HEK293 (cell line): ENCODE results near the gene MAGI2.

Experiments
- CTCF ChIA-PET: fragments of 350-600 bp; formaldehyde crosslinking; extraction: SDS; loops from one replicate; lab custom pipeline; 2021; ENCODE audit warnings: antibody characterized with exemption; lab: Yijun Ruan, JAX
- POLR2A ChIA-PET: fragments of 300-600 bp; formaldehyde crosslinking; extraction: SDS; loops from one replicate; lab custom pipeline; 2020; ENCODE audit warnings: antibody characterized with exemption, inconsistent platforms; lab: Yijun Ruan, JAX
- H3K27ac ChIP-seq: fragments of 200-500 bp; sonication (Bioruptor generic); 2 replicates; pipeline ENCODE4 v1.5.1; 2014; ENCODE audit warnings: low read depth, low read length, control low read depth, inconsistent platforms; ENCODE audit errors: extremely low read depth
- H3K36me3 ChIP-seq, 2 experiments: fragments of 200-500 bp in 1 of 2; sonication (Bioruptor generic) in 1 of 2; 1 replicate in 1 of 2; 2 replicates in 1 of 2; pipeline ENCODE4 v1.5.1; 2014 to 2017; ENCODE audit warnings: inconsistent platforms in 2 of 2, low read length in 2 of 2; ENCODE audit not compliant: control insufficient read depth in 2 of 2, insufficient read depth in 1 of 2
- H3K4me1 ChIP-seq: fragments of 200-500 bp; sonication (Bioruptor generic); 2 replicates; pipeline ENCODE4 v1.5.1; 2014; ENCODE audit warnings: mild to moderate bottlenecking, low read length, inconsistent platforms; ENCODE audit not compliant: control insufficient read depth, insufficient read depth
- H3K4me3 ChIP-seq: 2 replicates; pipeline ENCODE4 v1.5.1; 2011; ENCODE audit warnings: low read depth, mild to moderate bottlenecking, control low read depth, low read length, moderate library complexity
- H3K9me3 ChIP-seq: fragments of 200-500 bp; sonication (Bioruptor generic); 2 replicates; pipeline ENCODE4 v1.5.1; 2014; ENCODE audit warnings: low read depth, low read length, inconsistent platforms; ENCODE audit not compliant: control insufficient read depth, insufficient read depth
- BCL11A ChIP-seq: fragments of 450-650 bp; formaldehyde crosslinking; IDR thresholded peaks from 2 replicates; pipeline ENCODE4 v1.5.1; 2016; ENCODE audit warnings: low read depth, missing biosample characterization, missing genetic modification characterization
- BCL6B ChIP-seq: fragments of 450-650 bp; formaldehyde crosslinking; IDR thresholded peaks from 2 replicates; pipeline ENCODE4 v1.5.1; 2017; ENCODE audit warnings: missing biosample characterization, missing genetic modification characterization
- EGR2 ChIP-seq: fragments of 450-650 bp; formaldehyde crosslinking; IDR thresholded peaks from 2 replicates; pipeline ENCODE4 v1.5.1; 2016; ENCODE audit warnings: low read depth, missing biosample characterization, missing genetic modification characterization
- HOXD13 ChIP-seq: sonication (generic); formaldehyde crosslinking; IDR thresholded peaks from 2 replicates; pipeline ENCODE4 v1.8.0; 2022; ENCODE audit warnings: missing genetic modification reagents, borderline replicate concordance
- KLF7 ChIP-seq: fragments of 450-650 bp; formaldehyde crosslinking; IDR thresholded peaks from 2 replicates; pipeline ENCODE4 v1.5.1; 2016; ENCODE audit warnings: missing biosample characterization, missing genetic modification characterization, borderline replicate concordance
- MEIS1 ChIP-seq: sonication (generic); formaldehyde crosslinking; IDR thresholded peaks from 2 replicates; pipeline ENCODE4 v1.8.1; 2022; ENCODE audit warnings: missing genetic modification reagents, mild to moderate bottlenecking, borderline replicate concordance
- OSR2 ChIP-seq: fragments of 450-650 bp; formaldehyde crosslinking; IDR thresholded peaks from 2 replicates; pipeline ENCODE4 v1.5.1; 2016; ENCODE audit warnings: missing biosample characterization, missing genetic modification characterization
- OVOL3 ChIP-seq: fragments of 450-650 bp; formaldehyde crosslinking; IDR thresholded peaks from 2 replicates; pipeline ENCODE4 v1.5.1; 2016; ENCODE audit warnings: missing biosample characterization, missing genetic modification characterization
- SP7 ChIP-seq: fragments of 450-650 bp; formaldehyde crosslinking; IDR thresholded peaks from 2 replicates; pipeline ENCODE4 v1.5.1; 2016; ENCODE audit warnings: missing biosample characterization, missing genetic modification characterization
- TCF7L2 ChIP-seq: IDR thresholded peaks from 2 replicates; pipeline ENCODE4 v1.6.1; 2011; ENCODE audit warnings: low read depth, mild to moderate bottlenecking, inconsistent platforms, low read length, moderate library complexity, borderline replicate concordance
- ZNF112 ChIP-seq: fragments of 450-650 bp; formaldehyde crosslinking; IDR thresholded peaks from 2 replicates; pipeline ENCODE4 v1.5.0; 2017; ENCODE audit warnings: missing biosample characterization, missing genetic modification characterization
- ZNF133 ChIP-seq: fragments of 450-650 bp; formaldehyde crosslinking; IDR thresholded peaks from 2 replicates; pipeline ENCODE4 v1.5.1; 2016; ENCODE audit warnings: missing biosample characterization, missing genetic modification characterization
- ZNF138 ChIP-seq: fragments of 450-650 bp; formaldehyde crosslinking; IDR thresholded peaks from 2 replicates; pipeline ENCODE4 v1.5.1; 2016; ENCODE audit warnings: missing biosample characterization, missing genetic modification characterization, borderline replicate concordance
- ZNF157 ChIP-seq: fragments of 450-650 bp; formaldehyde crosslinking; IDR thresholded peaks from 2 replicates; pipeline ENCODE4 v1.5.1; 2016; ENCODE audit warnings: missing biosample characterization, missing genetic modification characterization
- ZNF16 ChIP-seq: fragments of 450-650 bp; formaldehyde crosslinking; IDR thresholded peaks from 2 replicates; pipeline ENCODE4 v1.5.1; 2016; ENCODE audit warnings: low read depth, missing biosample characterization, missing genetic modification characterization
- ZNF274 ChIP-seq, 2 experiments: fragments of 200-500 bp in 1 of 2; fragments of 450-650 bp in 1 of 2; sonication (Bioruptor generic) in 1 of 2; formaldehyde crosslinking in 1 of 2; IDR thresholded peaks; 2 replicates each; pipeline versions ENCODE4 v1.5.1 to v1.6.1; 2014 to 2016; ENCODE audit warnings: borderline replicate concordance in 1 of 2, inconsistent platforms in 1 of 2, low read length in 1 of 2, missing biosample characterization in 1 of 2, missing genetic modification characterization in 1 of 2
- ZNF366 ChIP-seq: fragments of 450-650 bp; formaldehyde crosslinking; conservative IDR thresholded peaks from 2 replicates; pipeline ENCODE4 v1.5.1; 2016; ENCODE audit warnings: missing biosample characterization, missing genetic modification characterization
- ZNF394 ChIP-seq: fragments of 450-650 bp; formaldehyde crosslinking; IDR thresholded peaks from 2 replicates; pipeline ENCODE4 v1.5.1; 2016; ENCODE audit warnings: missing biosample characterization, missing genetic modification characterization, mild to moderate bottlenecking, moderate library complexity, borderline replicate concordance
- ZNF571 ChIP-seq: fragments of 450-650 bp; formaldehyde crosslinking; IDR thresholded peaks from 2 replicates; pipeline ENCODE4 v1.5.0; 2017; ENCODE audit warnings: missing biosample characterization, missing genetic modification characterization
- ZNF596 ChIP-seq: fragments of 450-650 bp; IDR thresholded peaks from 2 replicates; pipeline ENCODE4 v1.5.0; 2018; ENCODE audit warnings: missing biosample characterization, mild to moderate bottlenecking, missing genetic modification characterization, moderate library complexity
- ZNF707 ChIP-seq: fragments of 450-650 bp; formaldehyde crosslinking; IDR thresholded peaks from 2 replicates; pipeline ENCODE4 v1.5.1; 2016; ENCODE audit warnings: missing biosample characterization, missing genetic modification characterization
- ZNF777 ChIP-seq: fragments of 450-650 bp; formaldehyde crosslinking; IDR thresholded peaks from 2 replicates; pipeline ENCODE4 v1.5.1; 2017; ENCODE audit warnings: missing biosample characterization, missing genetic modification characterization, borderline replicate concordance
- ZXDB ChIP-seq: fragments of 450-650 bp; formaldehyde crosslinking; IDR thresholded peaks from 2 replicates; pipeline ENCODE4 v1.5.1; 2016; ENCODE audit warnings: missing biosample characterization, missing genetic modification characterization
- TF ChIP-seq, protein P1 (sequence below): fragments of 450-650 bp; IDR thresholded peaks from 2 replicates; pipeline ENCODE4 v1.5.1; 2018; ENCODE audit warnings: missing biosample characterization, mild to moderate bottlenecking, missing genetic modification characterization

The MAGI2 gene

DNA sequence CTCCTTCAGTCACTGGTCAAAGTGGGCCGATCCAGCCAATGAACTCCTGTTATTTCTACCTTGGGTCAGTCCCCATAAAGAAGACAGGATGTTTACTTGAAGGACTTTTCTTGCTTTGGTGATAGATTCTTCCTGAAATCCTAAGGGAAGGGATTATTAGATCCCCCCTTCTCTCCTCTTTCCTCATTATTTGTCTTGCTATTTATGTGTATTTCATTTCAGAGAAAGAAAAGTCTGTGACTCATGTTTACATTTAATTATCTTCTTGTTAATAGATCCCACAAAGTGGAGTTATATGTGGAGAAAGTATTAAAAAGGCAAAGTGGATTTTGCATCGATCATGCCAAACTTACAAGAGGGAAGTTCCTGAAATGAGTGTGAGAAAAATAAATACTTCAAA lies 1313.4 kb downstream of the MAGI2 start:
- TF ChIP-seq BCL11A (tag by site-specific recombination), result no peak
- TF ChIP-seq EGR2 (tag by site-specific recombination), result no peak
- TF ChIP-seq ZNF707 (tag by site-specific recombination), result no peak
- TF ChIP-seq, protein P1, sequence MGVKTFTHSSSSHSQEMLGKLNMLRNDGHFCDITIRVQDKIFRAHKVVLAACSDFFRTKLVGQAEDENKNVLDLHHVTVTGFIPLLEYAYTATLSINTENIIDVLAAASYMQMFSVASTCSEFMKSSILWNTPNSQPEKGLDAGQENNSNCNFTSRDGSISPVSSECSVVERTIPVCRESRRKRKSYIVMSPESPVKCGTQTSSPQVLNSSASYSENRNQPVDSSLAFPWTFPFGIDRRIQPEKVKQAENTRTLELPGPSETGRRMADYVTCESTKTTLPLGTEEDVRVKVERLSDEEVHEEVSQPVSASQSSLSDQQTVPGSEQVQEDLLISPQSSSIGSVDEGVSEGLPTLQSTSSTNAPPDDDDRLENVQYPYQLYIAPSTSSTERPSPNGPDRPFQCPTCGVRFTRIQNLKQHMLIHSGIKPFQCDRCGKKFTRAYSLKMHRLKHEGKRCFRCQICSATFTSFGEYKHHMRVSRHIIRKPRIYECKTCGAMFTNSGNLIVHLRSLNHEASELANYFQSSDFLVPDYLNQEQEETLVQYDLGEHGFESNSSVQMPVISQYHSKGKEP (tag by site-specific recombination), result no peak
- no peak for TF ChIP-seq ZNF394 (tag by site-specific recombination)
- TF ChIP-seq ZNF596 (tag by site-specific recombination), result no peak
- TF ChIP-seq ZNF112 (tag by site-specific recombination), result no peak
- no peak for TF ChIP-seq HOXD13
- TF ChIP-seq ZXDB (tag by site-specific recombination), result no peak
- TF ChIP-seq ZNF16 (tag by site-specific recombination), result no peak
- TF ChIP-seq ZNF274 (IDR thresholded peaks at IDR 0.05; ENCODE audit: low read length), result no peak
- no peak for TF ChIP-seq ZNF274 (tag by site-specific recombination; IDR thresholded peaks at IDR 0.05; ENCODE audit: borderline replicate concordance)
- no peak for TF ChIP-seq TCF7L2
- Histone ChIP-seq H3K27ac (no peak overlapping the region), H3K36me3 (no peaks in the 10 kb centered on the region), H3K9me3 (no peaks in the 10 kb centered on the region), H3K4me1 (no peaks in the 10 kb centered on the region), H3K4me3 (no peak overlapping the region)
- ChIA-PET POLR2A (no interaction called here), CTCF (no interaction called here)

DNA sequence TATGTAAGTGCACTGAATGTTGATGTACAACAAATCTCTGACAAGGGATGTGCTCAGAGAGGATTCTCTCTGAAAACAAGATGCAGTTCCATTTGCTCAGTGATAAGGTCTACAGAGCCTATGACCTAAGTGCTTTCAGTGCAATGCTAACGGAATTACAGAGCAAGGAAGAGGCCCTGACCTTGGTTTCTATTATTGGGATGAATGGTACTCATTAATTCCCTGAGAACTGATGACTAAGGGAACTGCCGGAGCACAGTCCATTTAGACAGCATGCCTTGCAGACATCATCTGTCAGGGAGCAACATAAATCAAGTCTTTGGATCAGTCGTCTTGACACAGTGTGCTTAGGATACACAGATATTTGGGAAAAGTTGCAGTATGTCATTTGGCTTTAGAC lies 1314.1 kb downstream of the MAGI2 start:
- TF ChIP-seq ZNF571 (tag by site-specific recombination) (no peak), KLF7 (tag by site-specific recombination) (no peak), MEIS1 (peak; percentile 79), ZNF366 (tag by site-specific recombination) (no peak), BCL6B (tag by site-specific recombination) (no peak), SP7 (tag by site-specific recombination) (peak; percentile 48; the same call in 1 of the 2 replicates)
- POLR2A ChIA-PET, result no interaction called here

GRCh38 chr7:78134774-78135173 lies 1318.7 kb downstream of the MAGI2 start:
- CTCF ChIA-PET, result interaction anchor here (0.6 to 2.8 kb wide), 26 partner anchors 9 to 1042 kb away, joined by 3 to 22 read pairs (median 4); no protein-coding TSS in a partner anchor
- Histone ChIP-seq H3K27ac (no peak overlapping the region), H3K4me3 (no peak overlapping the region), H3K4me1 (no peaks in the 10 kb centered on the region), H3K36me3 (no peaks in the 10 kb centered on the region), H3K9me3 (no peaks in the 10 kb centered on the region)
- POLR2A ChIA-PET, result no interaction called here
- TF ChIP-seq ZNF157 (tag by site-specific recombination), result no peak
- no peak for TF ChIP-seq ZNF777 (tag by site-specific recombination)
- no peak for TF ChIP-seq OSR2
- no peak for TF ChIP-seq ZNF16 (tag by site-specific recombination)
- TF ChIP-seq OVOL3 (tag by site-specific recombination), result no peak
- no peak for TF ChIP-seq ZNF133
- TF ChIP-seq ZNF138, result no peak

More for the DNA sequence above, 1314.1 kb downstream of the MAGI2 start:
- no peaks in the 10 kb centered on the region for H3K9me3 ChIP-seq
- no peak overlapping the region for H3K27ac ChIP-seq
- no peak overlapping the region for H3K4me3 ChIP-seq
- H3K36me3 ChIP-seq, result no peaks in the 10 kb centered on the region
- no peaks in the 10 kb centered on the region for H3K4me1 ChIP-seq
- CTCF ChIA-PET, result no interaction called here
